GM19239 (cell line): ENCODE measurements around the gene MYRFL.

ENCODE experiments used
- DNase-seq: peaks from one replicate; pipeline ENCODE4 v3.0.0; 2011; ENCODE audit warnings: low spot score; ENCODE audit not compliant: insufficient read length
- FAIRE-seq: peaks from 2 replicates; lab custom pipeline; 2011; peaks lifted over from hg19 to GRCh38; lab: Jason Lieb, UNC

The MYRFL gene

DNA sequence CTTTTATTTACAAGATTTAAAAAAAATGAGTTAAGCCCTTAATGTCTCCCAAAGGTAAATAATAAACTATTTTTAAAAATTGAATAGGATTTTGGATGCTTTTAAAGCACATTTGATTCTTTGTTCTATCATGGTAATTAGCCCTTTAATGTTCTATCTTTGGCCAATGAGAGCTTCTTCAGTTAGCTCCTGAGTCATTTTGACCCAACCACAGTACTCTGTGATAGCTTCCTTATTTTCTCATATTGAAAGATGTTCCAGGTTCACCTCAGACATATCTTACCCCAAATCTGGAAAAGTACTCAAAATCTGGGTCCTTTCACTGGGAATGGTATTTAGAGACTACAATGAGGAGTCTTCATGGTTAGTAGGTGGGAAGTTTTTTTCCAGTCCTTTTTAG lies 98.0 kb downstream of the MYRFL start:
- DNase-seq (no peak), FAIRE-seq (no peak)

GRCh38 chr12:69925291-69925690 lies 100.3 kb downstream of the MYRFL start:
- no peak for FAIRE-seq

DNA sequence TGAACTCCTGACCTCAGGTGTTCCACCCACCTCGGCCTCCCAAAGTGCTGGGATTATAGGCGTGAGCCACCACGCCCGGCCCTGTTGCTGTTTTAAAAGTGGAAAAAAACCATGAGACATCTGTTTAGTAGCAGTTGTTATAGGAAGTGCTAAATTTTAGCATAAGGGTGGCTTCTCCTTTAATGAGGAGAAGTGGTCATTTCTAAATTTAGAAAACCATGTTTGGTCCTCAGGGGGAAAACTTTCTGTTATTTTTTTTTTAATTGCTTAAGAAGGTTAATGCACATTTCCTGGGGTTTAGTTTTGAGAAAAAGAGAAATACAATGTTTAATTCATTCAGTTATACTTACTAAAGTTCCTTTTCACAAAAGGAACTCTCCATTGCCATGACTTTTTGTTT lies 102.1 kb downstream of the MYRFL start:
- DNase-seq (no peak), FAIRE-seq (no peak)

More at GRCh38 chr12:69925291-69925690, 100.3 kb downstream of the MYRFL start:
- DNase-seq = no peak

DNA sequence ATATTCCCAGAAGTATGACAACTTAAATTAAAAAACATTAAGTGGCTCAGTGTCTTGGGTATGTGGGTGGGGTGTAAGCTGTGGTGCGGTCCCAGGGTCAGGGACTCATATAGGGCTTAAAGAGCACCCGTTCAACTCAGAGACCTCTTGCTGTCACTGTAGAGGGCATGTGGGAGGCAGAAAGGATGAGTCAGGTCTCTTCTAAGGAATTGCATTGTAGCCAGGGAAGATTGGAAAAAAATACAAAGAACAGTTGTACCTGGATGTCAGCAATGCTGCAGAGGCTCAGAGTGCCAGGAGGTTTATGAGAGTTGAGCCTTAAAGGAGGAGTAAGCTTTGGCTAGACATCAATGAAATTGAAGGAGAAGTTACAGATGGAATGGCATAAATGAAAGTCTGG lies 104.1 kb downstream of the MYRFL start:
- FAIRE-seq = no peak
- no peak for DNase-seq

DNA sequence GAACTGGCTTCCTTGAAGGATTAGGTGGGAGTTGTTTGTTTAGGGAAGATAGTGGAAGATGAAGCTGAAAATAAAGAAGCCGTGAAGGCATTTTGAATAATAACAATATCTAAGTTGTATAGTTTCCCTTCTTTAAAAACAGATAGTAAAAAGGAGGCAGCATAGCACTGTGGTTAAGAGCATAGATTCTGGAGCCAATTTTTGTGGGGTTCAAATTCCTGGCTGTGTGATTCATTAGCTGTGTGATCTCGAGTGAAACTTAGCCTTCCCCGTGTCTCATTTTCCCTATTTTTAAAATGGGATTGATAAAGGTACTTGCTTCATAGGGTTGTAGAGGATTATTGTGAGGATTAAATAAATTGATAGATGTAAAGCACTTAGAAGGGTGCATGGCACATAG lies 104.5 kb downstream of the MYRFL start:
- FAIRE-seq = no peak
- no peak for DNase-seq

DNA sequence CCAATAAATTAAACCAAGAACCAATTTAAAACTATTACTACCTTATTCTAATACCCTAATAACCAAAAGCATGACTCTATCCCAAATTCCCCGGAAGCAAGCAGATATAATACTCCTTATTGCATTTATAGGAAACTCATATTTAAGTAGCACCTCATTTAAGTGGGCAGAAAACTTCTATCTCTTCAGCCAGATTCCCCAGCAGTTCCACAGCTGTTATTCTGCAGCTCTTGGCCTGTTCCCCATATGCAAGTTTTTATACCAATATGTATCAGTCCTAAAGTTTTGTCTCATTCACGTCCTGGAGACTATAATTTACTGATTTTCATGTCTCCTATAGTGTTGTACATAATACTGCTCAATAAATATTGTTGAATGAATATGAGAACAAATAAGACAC lies 106.5 kb downstream of the MYRFL start:
- DNase-seq = no peak
- FAIRE-seq = no peak

DNA sequence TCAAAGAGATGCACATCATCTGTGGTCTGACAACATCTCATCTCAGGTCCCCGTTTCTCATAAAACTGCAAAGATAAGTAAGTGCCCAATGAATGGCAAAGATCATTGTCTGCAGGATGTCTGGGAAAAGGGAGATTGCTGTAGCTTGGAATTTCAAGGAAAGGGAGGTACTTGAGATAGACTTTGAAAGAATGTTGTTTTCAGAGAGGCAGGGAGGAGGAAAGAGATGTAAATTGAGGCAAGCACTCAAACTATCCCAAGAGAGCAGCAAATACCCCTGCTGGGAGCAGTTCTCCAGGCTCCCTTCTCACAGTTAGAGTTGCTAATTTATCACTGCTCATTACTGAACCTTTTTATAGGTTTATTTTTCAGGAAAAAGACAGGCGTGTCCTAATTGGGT lies 107.1 kb downstream of the MYRFL start:
- DNase-seq (no peak), FAIRE-seq (no peak)

DNA sequence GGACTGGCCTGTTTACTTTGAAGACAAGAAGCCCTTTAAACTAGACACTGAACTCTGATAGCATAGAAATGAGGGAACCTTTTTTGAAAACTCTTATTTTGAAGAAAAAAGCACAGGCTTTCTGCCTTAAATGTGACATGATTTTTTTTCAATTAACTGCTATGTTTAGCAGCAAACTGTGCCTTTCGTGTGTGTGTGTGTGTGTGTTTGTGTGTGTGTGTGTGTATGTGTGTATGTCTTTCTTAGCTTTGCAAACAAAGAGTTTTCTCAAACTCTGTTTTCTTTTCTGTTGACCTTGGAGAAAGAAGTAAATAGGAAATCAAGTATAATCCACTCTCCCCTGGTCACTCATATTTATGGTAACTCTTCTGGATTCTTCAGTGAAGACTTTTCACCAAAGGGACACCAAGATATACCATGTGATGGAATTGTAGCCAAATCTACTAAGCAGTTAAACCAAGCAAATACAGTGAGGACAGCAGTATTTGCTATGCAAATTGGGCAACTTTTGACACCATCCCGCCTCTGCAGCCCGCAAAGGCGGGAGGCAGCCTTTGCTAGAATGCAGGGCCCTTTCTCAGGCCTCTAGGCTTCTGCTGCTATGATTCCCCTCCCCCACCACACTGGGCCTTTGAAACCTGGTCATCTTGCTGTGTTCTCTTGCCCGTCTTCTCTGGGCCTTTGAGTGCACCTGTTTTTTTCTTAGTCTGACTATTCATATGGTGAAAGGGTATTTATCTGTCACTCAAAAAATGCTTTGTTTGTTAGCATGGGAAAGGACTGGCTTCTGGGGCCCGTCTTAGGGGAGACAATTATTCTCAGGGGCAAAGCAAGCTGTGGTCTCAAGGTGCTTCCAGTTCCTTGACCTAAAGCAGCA lies 107.9 kb downstream of the MYRFL start:
- FAIRE-seq = no peak
- DNase-seq = no peak

DNA sequence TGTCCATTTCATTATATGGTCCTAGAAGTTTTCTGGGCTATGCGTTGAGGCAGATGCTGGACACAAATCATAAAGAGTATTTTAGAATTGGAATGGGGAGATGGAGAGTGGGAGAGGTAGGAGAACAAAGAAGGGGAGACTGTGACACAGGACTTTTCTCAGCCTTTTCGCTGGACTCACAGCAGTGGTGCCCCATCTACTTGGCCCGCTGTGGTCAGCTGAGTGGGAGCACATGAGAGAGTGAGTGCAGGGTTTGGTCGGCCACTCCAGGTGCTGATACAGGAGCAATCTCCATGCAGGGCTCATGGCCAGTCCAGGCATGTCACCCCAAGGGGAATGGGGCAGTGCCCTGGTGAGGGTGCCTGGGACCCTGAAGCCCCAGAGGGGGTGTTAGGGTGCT lies 109.0 kb downstream of the MYRFL start:
- DNase-seq (no peak), FAIRE-seq (no peak)

- FAIRE-seq = no peak
- DNase-seq = no peak
Observed at GRCh38 chr12:69935651-69936100, 110.6 kb downstream of the MYRFL start.

- DNase-seq (no peak), FAIRE-seq (no peak)
Observed at GRCh38 chr12:69936214-69936731, 111.2 kb downstream of the MYRFL start.

- DNase-seq (no peak), FAIRE-seq (no peak)
Observed at GRCh38 chr12:69936766-69937165, 111.7 kb downstream of the MYRFL start.

GRCh38 chr12:69947123-69947522 lies 122.1 kb downstream of the MYRFL start:
- no peak for FAIRE-seq
- DNase-seq = no peak

- FAIRE-seq (no peak), DNase-seq (no peak)
Observed at GRCh38 chr12:69947897-69948296, 122.9 kb downstream of the MYRFL start.

GRCh38 chr12:69948851-69949250 lies 123.8 kb downstream of the MYRFL start:
- FAIRE-seq = no peak
- DNase-seq = no peak

DNA sequence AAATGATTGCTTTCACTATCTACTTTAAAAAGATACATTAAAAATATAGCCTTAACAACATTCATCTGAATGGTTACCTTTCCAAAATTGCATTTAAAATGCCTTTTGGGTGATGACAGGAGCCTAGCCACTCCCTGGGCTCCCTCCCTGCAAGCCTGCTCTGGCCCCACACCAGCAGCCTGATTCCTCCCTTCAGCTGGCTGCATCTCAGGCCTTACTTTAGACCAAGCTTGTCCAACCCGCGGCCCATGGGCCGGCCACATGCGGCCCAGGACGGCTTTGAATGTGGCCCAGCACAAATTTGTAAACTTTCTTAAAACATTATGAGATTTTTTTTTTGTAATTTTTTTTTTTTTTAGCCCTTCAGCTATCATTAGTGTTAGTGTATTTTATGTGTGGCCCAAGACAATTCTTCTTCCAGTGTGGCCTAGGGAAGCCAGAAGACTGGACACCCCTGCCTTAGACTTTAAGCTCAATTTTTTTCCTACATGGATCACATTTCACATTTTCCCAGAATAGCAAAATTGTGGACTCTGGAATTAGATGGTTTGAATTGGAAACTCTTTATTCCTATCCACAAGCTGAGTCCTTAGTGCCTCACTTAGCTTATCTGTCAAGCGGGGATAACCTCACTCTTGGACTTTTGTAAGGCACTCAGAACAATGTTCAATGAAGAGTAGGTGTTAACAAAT lies 124.4 kb downstream of the MYRFL start:
- no peak for DNase-seq
- FAIRE-seq = no peak

- DNase-seq = no peak
- FAIRE-seq = no peak
Observed at GRCh38 chr12:69951108-69951507, 126.1 kb downstream of the MYRFL start.

- FAIRE-seq = no peak
- DNase-seq = no peak
Observed at GRCh38 chr12:69952890-69953289, 127.9 kb downstream of the MYRFL start.

DNA sequence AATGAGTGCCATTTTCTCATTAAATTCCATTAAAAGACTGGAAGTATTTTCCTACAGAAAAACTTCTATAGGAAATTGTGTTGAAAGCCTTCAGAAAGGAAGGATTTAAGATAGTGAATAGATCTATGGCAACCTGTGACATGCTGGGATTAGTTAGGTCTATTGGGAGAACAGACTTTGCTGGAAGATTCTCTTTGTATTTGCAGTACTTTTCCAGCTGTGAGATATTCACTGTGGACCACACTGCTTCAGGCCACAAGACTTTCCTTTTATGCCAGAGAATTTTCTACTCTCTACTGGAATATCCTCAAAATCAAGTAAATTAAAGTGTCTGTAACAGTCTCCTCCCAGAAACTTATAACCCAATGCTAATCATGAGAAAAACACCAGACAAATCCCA lies 136.2 kb downstream of the MYRFL start:
- no peak for DNase-seq
- FAIRE-seq = no peak

- DNase-seq (no peak), FAIRE-seq (no peak)
Observed at GRCh38 chr12:69966409-69966808, 141.4 kb downstream of the MYRFL start.

- FAIRE-seq (no peak), DNase-seq (no peak)
Observed at GRCh38 chr12:69966839-69967238, 141.8 kb downstream of the MYRFL start.
